ENCODE data around the gene TMEM168.
A peak's percentile ranks its signal among the peaks of the same experiment; 100 is the strongest.
"Not testable (repeated sequence)": the region's sequence is repeated elsewhere in the genome, so short reads cannot be mapped to it uniquely, and the experiment has no call there.

Gene TMEM168

GRCh38 chr7:112781110-112781509, 9.1 kb downstream of the TMEM168 start:
- DNase-seq (ENCODE audit: low spot score), result no peak

GRCh38 chr7:112779667-112780066, 10.5 kb downstream of the TMEM168 start:
- DNase-seq (ENCODE audit: low spot score), result no peak

GRCh38 chr7:112777406-112777805, 12.8 kb downstream of the TMEM168 start:
- no peak for DNase-seq (ENCODE audit: low spot score)

- no peak for DNase-seq (ENCODE audit: low spot score)
Measured at GRCh38 chr7:112771166-112771565, 19.0 kb downstream of the TMEM168 start.

- no peak for DNase-seq (ENCODE audit: low spot score)
Measured at GRCh38 chr7:112770051-112770450, 20.1 kb downstream of the TMEM168 start.

- DNase-seq (ENCODE audit: low spot score), result no peak
Measured at GRCh38 chr7:112765105-112765504, 25.1 kb downstream of the TMEM168 start.

GRCh38 chr7:112763996-112764395, 26.2 kb downstream of the TMEM168 start:
- no peak for DNase-seq (ENCODE audit: low spot score)

GRCh38 chr7:112763298-112763697, 26.9 kb downstream of the TMEM168 start:
- DNase-seq (ENCODE audit: low spot score), result no peak

GRCh38 chr7:112759905-112760304, 30.3 kb downstream of the TMEM168 start:
- no peak for DNase-seq (ENCODE audit: low spot score)

- no peak for DNase-seq (ENCODE audit: low spot score)
Measured at GRCh38 chr7:112757337-112757736, 32.9 kb downstream of the TMEM168 start.

GRCh38 chr7:112753298-112753697, 36.9 kb downstream of the TMEM168 start:
- DNase-seq (ENCODE audit: low spot score), result no peak

GRCh38 chr7:112752576-112752975, 37.6 kb downstream of the TMEM168 start:
- DNase-seq (ENCODE audit: low spot score), result no peak

GRCh38 chr7:112749775-112750174, 40.4 kb downstream of the TMEM168 start:
- no peak for DNase-seq (ENCODE audit: low spot score)

GRCh38 chr7:112748381-112748780, 41.8 kb downstream of the TMEM168 start:
- no peak for DNase-seq (ENCODE audit: low spot score)

GRCh38 chr7:112745635-112746034, 44.6 kb downstream of the TMEM168 start:
- no peak for DNase-seq (ENCODE audit: low spot score)

- no peak for DNase-seq (ENCODE audit: low spot score)
Measured at GRCh38 chr7:112744818-112745217, 45.4 kb downstream of the TMEM168 start.

- DNase-seq (ENCODE audit: low spot score), result peak; percentile 25
Measured at GRCh38 chr7:112743811-112744210, 46.4 kb downstream of the TMEM168 start.

GRCh38 chr7:112740667-112741066, 49.5 kb downstream of the TMEM168 start:
- no peak for DNase-seq (ENCODE audit: low spot score)

- DNase-seq (ENCODE audit: low spot score), result no peak
Measured at GRCh38 chr7:112739436-112740180, 50.6 kb downstream of the TMEM168 start.

- no peak for DNase-seq (ENCODE audit: low spot score)
Measured at GRCh38 chr7:112735261-112735660, 54.9 kb downstream of the TMEM168 start.

- not testable (repeated sequence) for DNase-seq (ENCODE audit: low spot score)
Measured at GRCh38 chr7:112731324-112731723, 58.9 kb downstream of the TMEM168 start.

- peak; percentile 10 for DNase-seq (ENCODE audit: low spot score)
Measured at GRCh38 chr7:112726076-112726475, 64.1 kb downstream of the TMEM168 start.

GRCh38 chr7:112723416-112723815, 66.8 kb downstream of the TMEM168 start:
- no peak for DNase-seq (ENCODE audit: low spot score)

- no peak for DNase-seq (ENCODE audit: low spot score)
Measured at GRCh38 chr7:112721366-112721765, 68.8 kb downstream of the TMEM168 start.
